ENCODE measurements around the gene SYPL1. TPM values are rescaled to one million over a fixed set of nuclear protein-coding genes. Genes with fewer than 3 reads are reported as not detected.

SYPL1 gene
- total and polyA plus RNA-seq, 2 donors (not counting 1 experiment from before 2014, with no cell fraction given), result 58.5 to 130 TPM

- ChIA-PET POLR2A (no interaction called here), CTCF (interaction anchor here (1.5 to 1.9 kb wide), 2 partner anchors 40 to 77 kb away, joined by 3 to 7 read pairs; no protein-coding TSS in a partner anchor)
- no peaks in the 10 kb centered on the region for H3K27me3 ChIP-seq (replicated peaks in 1 of 4; ENCODE audit: control extremely low read depth in 1 of 4, control insufficient read depth in 3 of 4, insufficient read depth in 4 of 4, low read length in 3 of 4)
- Mint-ChIP-seq H3K9me3 (ENCODE audit: insufficient read depth) (no peaks in the 10 kb centered on the region), H3K4me3 (no peak overlapping the region), H3K4me1 (peaks cover 8% of the 10 kb centered on the region), H3K27me3 (no peaks in the 10 kb centered on the region), H3K27ac (no peak overlapping the region)
- no peaks in the 10 kb centered on the region for H3K36me3 ChIP-seq (replicated peaks in 1 of 2; ENCODE audit: control extremely low read depth in 1 of 2, control insufficient read depth in 1 of 2, extremely low read depth in 1 of 2, insufficient read depth in 2 of 2, low read length in 1 of 2)
- intact Hi-C loops (cut with micrococcal nuclease), result no loop called here
- no peak overlapping the region for H2AFZ ChIP-seq (ENCODE audit: insufficient read depth, low read depth, low read length, poor library complexity, severe bottlenecking)
- DNase-seq (no peak), ATAC-seq (ENCODE audit: low read depth) (no peak)
- no peaks in the 10 kb centered on the region for H3K79me2 ChIP-seq (ENCODE audit: control insufficient read depth, insufficient read depth, low read length)
- H3K9ac ChIP-seq (ENCODE audit: low read length), result no peak overlapping the region
- no peaks in the 10 kb centered on the region for H4K20me1 ChIP-seq (ENCODE audit: control insufficient read depth, insufficient read depth, low read length, poor library complexity, severe bottlenecking)
- H3K4me1 ChIP-seq (ENCODE audit: control insufficient read depth in 2 of 2, insufficient read depth in 2 of 2, low read length in 2 of 2), result no peaks in the 10 kb centered on the region
- TF ChIP-seq EZH2 (IDR thresholded peaks at IDR 0.05; ENCODE audit: borderline replicate concordance, insufficient read depth, low read depth, low read length, poor library complexity, severe bottlenecking), result no peak
- no peak for TF ChIP-seq CTCF (IDR thresholded peaks at IDR 0.05)
- no peak overlapping the region for H3K4me2 ChIP-seq (replicated peaks; ENCODE audit: low read depth, low read length, poor library complexity, severe bottlenecking)
- H3K4me3 ChIP-seq (ENCODE audit: control extremely low read depth in 1 of 5, extremely low read depth in 1 of 5, insufficient read depth in 1 of 5, low read depth in 2 of 5, low read length in 4 of 5), result no peak overlapping the region
- H3K27ac ChIP-seq (ENCODE audit: low read length in 2 of 2), result no peak overlapping the region
- 100% methylated on average over 1 of the region's 3 CpGs for WGBS (ENCODE audit: insufficient coverage)
- H3K9me3 ChIP-seq (ENCODE audit: control extremely low read depth in 1 of 3, control insufficient read depth in 2 of 3, insufficient read depth in 1 of 3, low read length in 2 of 3), result no peaks in the 10 kb centered on the region
Measured at GRCh38 chr7:106134241-106134640, 22.1 kb upstream of the SYPL1 start.

GRCh38 chr7:106129291-106129690 lies 17.2 kb upstream of the SYPL1 start:
- Mint-ChIP-seq H3K4me1 (peaks cover 16% of the 10 kb centered on the region), H3K27ac (no peak overlapping the region), H3K4me3 (no peak overlapping the region), H3K27me3 (no peaks in the 10 kb centered on the region), H3K9me3 (ENCODE audit: insufficient read depth) (no peaks in the 10 kb centered on the region)
- no peak for TF ChIP-seq EZH2 (IDR thresholded peaks at IDR 0.05; ENCODE audit: borderline replicate concordance, insufficient read depth, low read depth, low read length, poor library complexity, severe bottlenecking)
- no peak for TF ChIP-seq CTCF (IDR thresholded peaks at IDR 0.05)
- Histone ChIP-seq H3K27ac (ENCODE audit: low read length in 2 of 2) (no peak overlapping the region), H3K9ac (ENCODE audit: low read length) (no peak overlapping the region), H3K36me3 (replicated peaks in 1 of 2; ENCODE audit: control extremely low read depth in 1 of 2, control insufficient read depth in 1 of 2, extremely low read depth in 1 of 2, insufficient read depth in 2 of 2, low read length in 1 of 2) (no peaks in the 10 kb centered on the region), H3K79me2 (ENCODE audit: control insufficient read depth, insufficient read depth, low read length) (no peaks in the 10 kb centered on the region), H2AFZ (ENCODE audit: insufficient read depth, low read depth, low read length, poor library complexity, severe bottlenecking) (no peak overlapping the region), H3K4me2 (replicated peaks; ENCODE audit: low read depth, low read length, poor library complexity, severe bottlenecking) (no peak overlapping the region), H3K4me3 (ENCODE audit: control extremely low read depth in 1 of 5, extremely low read depth in 1 of 5, insufficient read depth in 1 of 5, low read depth in 2 of 5, low read length in 4 of 5) (no peak overlapping the region), H4K20me1 (ENCODE audit: control insufficient read depth, insufficient read depth, low read length, poor library complexity, severe bottlenecking) (no peaks in the 10 kb centered on the region), H3K4me1 (ENCODE audit: control insufficient read depth in 2 of 2, insufficient read depth in 2 of 2, low read length in 2 of 2) (peaks cover 6 to 7% of the 10 kb centered on the region in 2 donors), H3K27me3 (replicated peaks in 1 of 4; ENCODE audit: control extremely low read depth in 1 of 4, control insufficient read depth in 3 of 4, insufficient read depth in 4 of 4, low read length in 3 of 4) (no peaks in the 10 kb centered on the region), H3K9me3 (ENCODE audit: control extremely low read depth in 1 of 3, control insufficient read depth in 2 of 3, insufficient read depth in 1 of 3, low read length in 2 of 3) (no peaks in the 10 kb centered on the region)
- ChIA-PET CTCF (interaction anchor here (1.9 kb wide), 1 partner anchor 25 kb away, joined by 8 read pairs; no protein-coding TSS in a partner anchor), POLR2A (no interaction called here)
- WGBS (ENCODE audit: insufficient coverage), result 96% methylated on average over 3 of the region's 3 CpGs
- no peak for ATAC-seq (ENCODE audit: low read depth)
- DNase-seq, result no peak
- intact Hi-C loops (cut with micrococcal nuclease), result no loop called here

Data from B cell (primary cell).